GM12873 (cell line): ENCODE data around the gene GGTA1.

Experiments
- TF ChIP-seq, protein P1 (sequence below): IDR thresholded peaks from 2 replicates; pipeline ENCODE4 v1.5.1; 2012; ENCODE audit warnings: low read depth, mild to moderate bottlenecking, moderate library complexity, low read length, control low read depth; ENCODE audit not compliant: insufficient read depth; ENCODE audit errors: missing control alignments

GGTA1 gene

DNA sequence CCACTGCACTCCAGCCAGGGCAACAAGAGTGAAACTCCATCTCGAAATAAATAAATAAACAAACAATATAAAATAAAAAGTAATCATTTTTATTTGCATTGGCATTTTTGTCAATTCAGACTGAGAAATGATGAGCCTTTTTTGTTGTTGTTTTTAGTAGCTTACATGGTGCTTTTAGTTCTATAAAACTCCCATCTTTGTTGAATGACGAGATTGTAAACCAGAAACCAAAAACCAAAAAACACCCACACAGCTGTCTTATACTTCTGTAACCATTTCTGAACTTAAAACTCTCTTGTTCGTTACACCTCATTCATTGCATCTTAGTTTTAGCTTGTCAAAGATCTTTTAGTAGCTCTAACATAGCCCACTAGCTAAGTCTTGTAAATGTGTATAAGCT is 44.7 kb downstream of the GGTA1 start:
- TF ChIP-seq, protein P1, sequence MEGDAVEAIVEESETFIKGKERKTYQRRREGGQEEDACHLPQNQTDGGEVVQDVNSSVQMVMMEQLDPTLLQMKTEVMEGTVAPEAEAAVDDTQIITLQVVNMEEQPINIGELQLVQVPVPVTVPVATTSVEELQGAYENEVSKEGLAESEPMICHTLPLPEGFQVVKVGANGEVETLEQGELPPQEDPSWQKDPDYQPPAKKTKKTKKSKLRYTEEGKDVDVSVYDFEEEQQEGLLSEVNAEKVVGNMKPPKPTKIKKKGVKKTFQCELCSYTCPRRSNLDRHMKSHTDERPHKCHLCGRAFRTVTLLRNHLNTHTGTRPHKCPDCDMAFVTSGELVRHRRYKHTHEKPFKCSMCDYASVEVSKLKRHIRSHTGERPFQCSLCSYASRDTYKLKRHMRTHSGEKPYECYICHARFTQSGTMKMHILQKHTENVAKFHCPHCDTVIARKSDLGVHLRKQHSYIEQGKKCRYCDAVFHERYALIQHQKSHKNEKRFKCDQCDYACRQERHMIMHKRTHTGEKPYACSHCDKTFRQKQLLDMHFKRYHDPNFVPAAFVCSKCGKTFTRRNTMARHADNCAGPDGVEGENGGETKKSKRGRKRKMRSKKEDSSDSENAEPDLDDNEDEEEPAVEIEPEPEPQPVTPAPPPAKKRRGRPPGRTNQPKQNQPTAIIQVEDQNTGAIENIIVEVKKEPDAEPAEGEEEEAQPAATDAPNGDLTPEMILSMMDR: no peak

DNA sequence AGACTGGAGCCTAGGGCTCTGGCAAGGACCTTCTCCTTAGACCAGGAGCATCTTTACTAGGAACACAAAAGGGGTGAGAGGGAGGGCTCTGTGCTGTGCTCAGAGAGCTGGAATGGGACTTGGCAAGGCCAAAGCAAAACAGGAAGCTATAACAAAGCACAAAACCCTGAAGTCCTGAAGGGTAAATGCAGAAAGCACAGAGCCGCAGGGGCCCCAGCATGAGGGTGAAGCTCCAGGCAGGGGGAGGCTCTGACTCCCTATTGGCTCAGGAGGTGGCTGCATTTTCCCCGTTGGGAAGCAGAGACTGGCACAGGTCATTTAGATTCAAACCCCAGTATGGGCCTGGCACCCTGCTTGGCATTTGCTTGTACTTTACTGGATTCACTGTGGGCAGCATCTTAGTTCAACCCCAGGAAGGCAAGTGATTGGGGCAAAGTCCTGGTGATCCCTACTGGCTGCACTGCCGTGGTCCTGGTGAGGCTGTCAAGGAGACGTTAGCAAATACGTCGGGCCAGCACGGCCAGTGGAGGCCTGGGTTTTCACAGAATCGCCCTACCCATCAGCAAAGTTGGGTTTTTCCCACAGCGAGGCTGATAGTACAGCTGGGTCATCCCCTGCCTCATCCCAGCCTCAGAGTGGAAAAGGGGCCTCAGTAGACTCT is 46.3 kb downstream of the GGTA1 start:
- TF ChIP-seq, protein P1: no peak

DNA sequence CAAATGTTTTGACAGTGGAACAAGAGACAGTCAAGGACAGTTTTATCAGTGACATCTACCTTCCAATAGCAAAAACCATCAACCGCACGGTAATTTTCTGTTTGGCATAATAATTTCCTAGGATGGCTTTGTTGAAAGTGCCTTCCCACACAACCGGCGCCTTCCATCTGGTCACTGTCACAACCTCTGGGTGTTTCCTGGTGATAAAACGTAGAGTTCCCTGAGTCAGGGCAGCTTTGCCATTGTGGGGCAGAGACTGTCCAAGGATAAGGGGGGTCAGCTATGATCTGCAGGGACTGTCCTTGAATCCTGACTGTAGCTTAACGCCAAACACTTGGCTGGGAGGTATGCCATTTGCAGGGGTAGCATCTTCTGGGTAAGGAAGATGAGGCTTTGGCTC is 47.6 kb downstream of the GGTA1 start:
- TF ChIP-seq, protein P1: no peak

DNA sequence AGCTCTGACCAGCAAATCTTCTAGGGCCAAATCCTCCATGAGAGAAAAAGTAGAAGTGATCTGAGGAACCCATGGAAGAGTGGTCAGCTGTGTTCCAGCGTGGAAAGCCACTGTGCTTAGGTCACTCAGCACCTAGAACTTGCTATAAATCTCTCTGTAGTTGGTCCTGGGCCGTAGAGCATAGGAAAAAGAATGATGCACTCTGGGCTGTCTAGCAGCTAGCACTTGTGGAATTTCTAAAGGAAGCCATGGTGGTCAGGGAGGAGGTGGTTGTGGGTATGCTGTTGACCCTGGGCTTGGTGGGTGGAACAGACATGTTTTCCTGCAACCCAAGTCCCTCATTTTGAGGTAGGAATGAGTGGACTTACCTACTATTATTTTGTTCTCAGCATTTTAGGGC is 48.1 kb downstream of the GGTA1 start:
- TF ChIP-seq, protein P1: no peak

DNA sequence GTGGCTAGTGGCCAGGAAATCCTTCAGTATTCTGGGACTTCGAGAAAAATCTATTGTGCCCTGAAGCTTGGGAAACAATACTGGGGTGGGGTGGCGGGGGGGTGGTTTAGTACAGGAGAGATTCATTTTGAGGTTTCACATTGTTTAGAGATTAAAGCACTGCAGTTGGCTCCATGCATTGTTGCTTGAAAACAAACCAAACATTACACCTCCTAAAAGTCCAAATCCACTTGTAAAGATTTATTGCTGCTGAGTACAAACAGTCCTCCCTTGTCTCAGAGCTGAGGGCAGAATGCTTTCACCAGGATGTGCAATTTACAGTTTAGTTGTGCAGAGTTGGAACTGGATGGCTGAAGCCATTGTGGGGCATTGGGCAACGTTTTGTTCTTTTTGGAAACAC is 49.4 kb downstream of the GGTA1 start:
- TF ChIP-seq, protein P1: no peak

DNA sequence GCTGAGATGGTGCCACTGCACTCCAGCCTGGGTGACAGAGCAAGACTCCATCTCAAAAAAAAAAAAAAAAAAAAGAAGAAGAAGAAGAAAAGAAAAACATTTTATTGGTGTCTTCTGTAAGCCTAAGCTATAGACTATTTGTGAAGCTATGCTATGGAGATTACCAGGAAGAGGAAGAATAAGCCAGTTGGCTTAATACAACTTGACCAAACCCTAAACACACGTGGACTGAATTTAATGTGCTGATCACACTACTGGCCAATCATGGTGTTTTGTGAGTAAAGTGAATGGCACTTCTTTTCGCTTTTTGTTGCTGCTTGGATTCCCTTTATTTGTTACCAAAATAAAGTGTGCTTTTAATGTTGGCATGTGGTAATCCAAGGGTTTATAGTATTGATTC is 49.9 kb downstream of the GGTA1 start:
- TF ChIP-seq, protein P1: no peak

DNA sequence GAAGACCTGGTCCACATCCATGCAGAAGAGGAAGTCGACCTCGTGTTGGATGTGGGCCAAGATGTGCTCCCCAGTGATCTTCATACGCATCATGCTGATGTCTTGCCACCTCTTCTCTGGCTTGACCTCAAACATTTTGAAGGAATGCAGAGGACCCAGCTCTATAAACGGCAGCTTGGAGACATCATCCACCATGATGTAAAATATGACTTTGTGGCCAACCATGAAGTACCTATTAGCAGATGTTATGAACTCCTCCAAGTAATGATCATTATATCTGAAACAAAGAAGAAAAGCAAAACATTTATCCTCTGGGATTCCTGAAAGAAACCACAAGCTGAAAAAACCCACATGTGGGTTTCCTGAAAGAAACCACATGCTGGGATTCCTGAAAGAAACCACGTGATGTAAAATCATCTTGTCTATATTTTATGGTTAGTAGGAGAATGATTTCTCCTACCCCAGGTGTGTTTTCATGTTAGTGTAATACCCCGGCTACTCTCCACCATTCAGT is 52.3 kb downstream of the GGTA1 start:
- TF ChIP-seq, protein P1: no peak
